Measurements from ENCODE around the gene RAD51B. TPM values are rescaled to one million over a fixed set of nuclear protein-coding genes. Genes with fewer than 3 reads are reported as not detected.
A peak's percentile ranks its signal among the peaks of the same experiment; 100 is the strongest.
"Not testable (repeated sequence)": the region's sequence is repeated elsewhere in the genome, so short reads cannot be mapped to it uniquely, and the experiment has no call there.

Gene RAD51B
- total RNA-seq, 4 donors from 2014 or later: 6.2 to 39.9 (median 12.9) TPM

DNA sequence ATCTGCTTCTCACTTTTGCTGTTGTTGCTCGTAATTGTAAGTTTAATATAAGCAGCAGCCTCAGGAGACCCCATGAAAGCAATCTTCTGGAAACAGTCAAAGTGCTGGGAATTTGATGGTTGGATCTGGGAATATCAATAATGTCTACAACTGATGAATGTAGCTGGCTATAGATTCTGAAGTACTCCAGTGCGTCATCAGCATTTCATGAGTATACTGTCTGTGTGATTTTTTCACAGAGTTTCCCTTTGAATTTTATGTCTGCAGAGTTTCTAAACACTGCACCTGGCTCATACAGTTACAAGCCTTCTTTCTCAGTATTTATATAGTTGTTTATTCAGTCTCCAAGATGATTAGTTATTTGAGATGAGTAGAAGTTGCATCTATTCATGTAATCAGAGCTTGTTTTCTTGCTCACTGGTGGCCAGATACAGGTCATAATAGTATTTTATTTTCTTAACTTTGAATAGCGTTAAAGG lies 222.3 kb downstream of the RAD51B start:
- no peak for DNase-seq
- intact Hi-C loops (cut with DNase I): no loop called here
- no peaks in the 10 kb centered on the region for H3K9me3 ChIP-seq
- no peak overlapping the region for H3K4me3 ChIP-seq
- H3K27me3 ChIP-seq: no peaks in the 10 kb centered on the region
- H3K4me1 ChIP-seq: peaks cover 5 to 71% (median 34%) of the 10 kb centered on the region in 3 donors
- 50 to 70% methylated on average over 3 of the region's 3 CpGs for WGBS, 2 donors
- H3K36me3 ChIP-seq: no peaks in the 10 kb centered on the region
- H3K27ac ChIP-seq: peak overlapping the region; percentile 10 to 84 (median 74)
- TF ChIP-seq, protein P1, sequence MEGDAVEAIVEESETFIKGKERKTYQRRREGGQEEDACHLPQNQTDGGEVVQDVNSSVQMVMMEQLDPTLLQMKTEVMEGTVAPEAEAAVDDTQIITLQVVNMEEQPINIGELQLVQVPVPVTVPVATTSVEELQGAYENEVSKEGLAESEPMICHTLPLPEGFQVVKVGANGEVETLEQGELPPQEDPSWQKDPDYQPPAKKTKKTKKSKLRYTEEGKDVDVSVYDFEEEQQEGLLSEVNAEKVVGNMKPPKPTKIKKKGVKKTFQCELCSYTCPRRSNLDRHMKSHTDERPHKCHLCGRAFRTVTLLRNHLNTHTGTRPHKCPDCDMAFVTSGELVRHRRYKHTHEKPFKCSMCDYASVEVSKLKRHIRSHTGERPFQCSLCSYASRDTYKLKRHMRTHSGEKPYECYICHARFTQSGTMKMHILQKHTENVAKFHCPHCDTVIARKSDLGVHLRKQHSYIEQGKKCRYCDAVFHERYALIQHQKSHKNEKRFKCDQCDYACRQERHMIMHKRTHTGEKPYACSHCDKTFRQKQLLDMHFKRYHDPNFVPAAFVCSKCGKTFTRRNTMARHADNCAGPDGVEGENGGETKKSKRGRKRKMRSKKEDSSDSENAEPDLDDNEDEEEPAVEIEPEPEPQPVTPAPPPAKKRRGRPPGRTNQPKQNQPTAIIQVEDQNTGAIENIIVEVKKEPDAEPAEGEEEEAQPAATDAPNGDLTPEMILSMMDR (IDR thresholded peaks at IDR 0.05): no peak
- TF ChIP-seq POLR2A (IDR thresholded peaks at IDR 0.05): no peak

DNA sequence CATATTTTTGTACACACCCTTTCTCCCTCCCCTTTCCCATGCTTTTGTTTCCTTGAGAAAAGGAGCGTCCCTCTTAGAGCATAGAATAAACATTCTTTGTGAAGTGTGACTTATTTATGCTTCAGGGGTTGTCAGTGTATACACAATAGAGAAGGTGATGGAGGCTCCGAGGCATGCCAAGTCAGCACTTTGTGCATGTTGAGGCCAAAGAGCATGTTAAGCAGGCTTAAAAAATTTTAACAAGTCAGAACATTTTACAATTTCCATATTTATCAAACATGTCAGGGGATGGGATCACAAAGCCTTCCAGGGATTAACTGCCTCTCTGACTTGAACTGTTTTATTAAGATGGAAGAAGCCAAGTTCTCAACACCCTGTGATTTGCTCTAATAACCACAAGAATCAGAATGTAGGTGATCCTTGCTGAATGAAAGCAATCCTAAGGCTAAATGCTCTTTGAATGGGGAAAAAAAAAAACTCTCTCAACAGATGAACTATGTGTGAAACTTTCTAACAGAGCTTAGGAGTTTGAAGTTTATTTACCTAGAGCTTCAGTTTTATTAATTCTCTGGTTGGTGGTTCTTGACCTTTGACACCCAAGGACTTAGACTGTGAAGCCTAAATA lies 223.1 kb downstream of the RAD51B start:
- 20 to 27% methylated on average over 2 of the region's 2 CpGs for WGBS, 2 donors
- Histone ChIP-seq H3K27ac (peak overlapping the region; percentile 65 to 84 (median 78)), H3K4me1 (peaks cover 5 to 73% (median 34%) of the 10 kb centered on the region in 3 donors), H3K9me3 (no peaks in the 10 kb centered on the region), H3K4me3 (no peak overlapping the region), H3K36me3 (no peaks in the 10 kb centered on the region), H3K27me3 (no peaks in the 10 kb centered on the region)
- intact Hi-C loops (cut with DNase I): no loop called here
- TF ChIP-seq, protein P1 (IDR thresholded peaks at IDR 0.05): no peak
- no peak for TF ChIP-seq POLR2A (IDR thresholded peaks at IDR 0.05)
- DNase-seq: no peak

DNA sequence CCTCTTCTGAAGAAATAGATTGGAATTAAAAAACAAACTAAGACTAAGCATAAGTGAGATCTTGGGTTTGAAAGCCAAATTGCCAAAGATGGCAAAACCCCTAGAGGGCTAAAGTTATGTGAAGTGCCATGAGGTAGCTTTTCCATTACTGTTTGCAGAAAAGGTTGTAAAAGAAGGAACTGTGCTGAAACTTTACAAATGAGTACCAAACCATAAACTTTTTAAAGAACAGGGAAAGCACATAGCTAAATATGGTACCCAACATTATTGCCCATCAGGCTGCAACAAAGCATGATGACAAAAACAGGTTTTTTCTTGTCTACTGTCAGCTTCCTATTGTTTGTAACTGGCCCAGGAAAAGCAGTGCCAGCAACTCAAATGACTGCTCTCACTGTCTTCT lies 224.2 kb downstream of the RAD51B start:
- Histone ChIP-seq H3K27ac (peak overlapping the region; percentile 56 to 84 (median 78)), H3K9me3 (no peaks in the 10 kb centered on the region), H3K4me3 (no peak overlapping the region), H3K4me1 (peaks cover 5 to 73% (median 34%) of the 10 kb centered on the region in 3 donors), H3K27me3 (no peaks in the 10 kb centered on the region), H3K36me3 (no peaks in the 10 kb centered on the region)
- DNase-seq: no peak
- intact Hi-C loops (cut with DNase I): no loop called here
- TF ChIP-seq POLR2A (IDR thresholded peaks at IDR 0.05): no peak
- TF ChIP-seq, protein P1 (IDR thresholded peaks at IDR 0.05): no peak

DNA sequence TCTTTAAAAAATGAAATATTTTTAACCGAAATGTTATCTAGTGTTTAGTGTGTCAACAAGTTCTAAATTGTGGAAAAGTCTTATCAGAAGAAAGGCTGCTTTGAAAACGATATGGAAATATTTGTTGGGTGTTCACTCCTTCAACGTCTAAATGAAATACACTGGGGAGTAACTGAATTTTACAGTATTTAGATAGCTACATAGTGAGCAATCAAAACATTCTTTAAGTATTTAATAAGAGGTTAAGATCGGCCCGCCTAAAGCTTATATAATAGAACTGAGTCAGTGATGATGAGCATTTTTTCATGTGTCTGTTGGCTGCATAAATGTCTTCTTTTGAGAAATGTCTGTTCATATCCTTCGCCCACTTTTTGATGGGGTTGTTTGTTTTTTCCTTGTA lies 228.3 kb downstream of the RAD51B start:
- H3K4me1 ChIP-seq: peaks cover 0 to 39% (median 24%) of the 10 kb centered on the region in 3 donors
- no peaks in the 10 kb centered on the region for H3K36me3 ChIP-seq
- no peaks in the 10 kb centered on the region for H3K27me3 ChIP-seq
- TF ChIP-seq, protein P1 (IDR thresholded peaks at IDR 0.05): no peak
- no peak for TF ChIP-seq POLR2A (IDR thresholded peaks at IDR 0.05)
- H3K9me3 ChIP-seq: no peaks in the 10 kb centered on the region
- WGBS, 2 donors: 37 to 53% methylated on average over 6 of the region's 6 CpGs
- intact Hi-C loops (cut with DNase I): no loop called here
- DNase-seq: no peak
- no peak overlapping the region for H3K4me3 ChIP-seq
- peak overlapping the region in 2 of 4 donors; percentile 24 to 84 for H3K27ac ChIP-seq

DNA sequence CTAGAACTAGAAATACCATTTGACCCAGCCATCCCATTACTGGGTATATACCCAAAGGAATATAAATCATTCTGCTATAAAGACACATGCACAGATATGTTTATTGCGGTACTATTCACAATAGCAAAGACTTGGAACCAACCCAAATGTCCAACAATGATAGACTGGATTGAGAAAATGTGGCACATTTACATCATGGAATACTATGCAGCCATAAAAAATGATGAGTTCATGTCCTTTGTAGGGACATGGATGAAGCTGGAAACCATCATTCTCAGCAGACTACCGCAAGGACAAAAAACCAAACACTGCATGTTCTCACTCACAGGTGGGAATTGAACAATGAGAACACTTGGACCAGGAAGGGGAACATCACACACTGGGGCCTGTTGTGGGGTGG lies 229.2 kb downstream of the RAD51B start:
- peaks cover 0 to 30% (median 15%) of the 10 kb centered on the region in 3 donors for H3K4me1 ChIP-seq
- H3K9me3 ChIP-seq; DNase-seq; H3K36me3 ChIP-seq; intact Hi-C loops (cut with DNase I); H3K27ac ChIP-seq; H3K27me3 ChIP-seq; H3K4me3 ChIP-seq: not testable (repeated sequence)
- 92 to 96% methylated on average over 2 of the region's 2 CpGs for WGBS, 2 donors
